ENCODE measurements around the gene LHX4. TPM values are rescaled to one million over a fixed set of nuclear protein-coding genes. Genes with fewer than 3 reads are reported as not detected.

LHX4 gene
- total RNA-seq, 2 experiments from 2014 or later = not detected

GRCh38 chr1:180258935-180259334 is 28.9 kb downstream of the LHX4 start:
- no peak for DNase-seq
- Mint-ChIP-seq H3K27me3 (ENCODE audit: low read depth) (peaks cover 16% of the 10 kb centered on the region), H3K9me3 (no peaks in the 10 kb centered on the region), H3K27ac (no peak overlapping the region), H3K4me1 (ENCODE audit: low read depth) (no peaks in the 10 kb centered on the region), H3K36me3 (ENCODE audit: low read depth) (no peaks in the 10 kb centered on the region), H3K4me3 (no peak overlapping the region)
- CTCF ChIA-PET = interaction anchor here (1.0 kb wide), 1 partner anchor 173 kb away, joined by 3 read pairs; no protein-coding TSS in a partner anchor
- intact Hi-C loops (cut with micrococcal nuclease) = no loop called here

DNA sequence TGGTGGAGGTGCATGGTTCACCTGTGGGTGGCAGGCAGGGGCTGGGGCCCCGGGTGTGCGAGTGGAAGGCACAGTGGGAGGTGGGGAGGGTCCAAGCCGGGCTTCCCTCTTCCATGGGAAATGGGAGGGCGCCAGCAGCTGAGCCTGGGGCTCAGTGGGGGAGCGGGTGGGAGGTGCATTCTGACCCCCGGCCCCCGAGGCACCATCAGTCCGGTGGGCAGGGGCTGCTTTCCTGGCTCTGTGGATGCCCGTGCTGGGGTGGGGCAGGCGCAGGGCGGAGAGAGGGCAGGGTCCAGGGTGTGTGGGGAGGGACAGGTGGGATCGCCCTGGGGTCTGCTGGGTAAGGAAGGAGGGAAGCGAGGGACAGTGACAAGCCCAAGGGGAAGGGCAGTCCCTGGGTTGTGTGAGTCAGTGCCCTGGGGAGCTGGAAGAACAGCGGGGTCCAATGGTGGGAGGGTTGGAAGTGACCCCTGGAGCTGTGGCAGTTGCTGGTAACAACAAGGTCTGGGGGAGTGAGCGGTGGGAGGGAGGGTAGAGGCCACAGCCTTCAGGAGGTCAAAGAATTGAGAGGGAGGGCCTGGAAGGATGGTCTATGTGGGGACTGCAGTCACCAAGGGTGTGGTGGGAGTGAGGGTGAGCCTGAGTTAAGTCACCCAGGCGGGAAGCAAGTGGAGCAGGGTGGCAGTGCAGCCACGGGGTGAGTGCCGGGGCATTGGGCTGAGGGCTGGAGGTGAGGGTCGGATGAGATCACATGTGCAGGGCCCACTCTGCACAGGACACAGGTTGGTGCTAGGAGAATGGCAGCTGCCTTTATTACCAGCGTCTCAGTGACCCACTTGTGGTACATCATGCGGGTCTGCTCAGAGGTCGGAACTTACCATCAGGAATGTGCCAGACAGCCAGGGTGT is 29.6 kb downstream of the LHX4 start:
- intact Hi-C loops (cut with micrococcal nuclease) = no loop called here
- H3K4me1 Mint-ChIP-seq (ENCODE audit: low read depth) = no peaks in the 10 kb centered on the region
- no peaks in the 10 kb centered on the region for H3K9me3 Mint-ChIP-seq
- no peaks in the 10 kb centered on the region for H3K36me3 Mint-ChIP-seq (ENCODE audit: low read depth)
- no peak overlapping the region for H3K27ac Mint-ChIP-seq
- H3K4me3 Mint-ChIP-seq = no peak overlapping the region
- peaks cover 13% of the 10 kb centered on the region for H3K27me3 Mint-ChIP-seq (ENCODE audit: low read depth)
- DNase-seq = no peak
- CTCF ChIA-PET = interaction anchor here (1.0 to 2.0 kb wide), 2 partner anchors 156 to 172 kb away, joined by 3 to 5 read pairs; no protein-coding TSS in a partner anchor

GRCh38 chr1:180260541-180260940 is 30.5 kb downstream of the LHX4 start:
- H3K4me1 Mint-ChIP-seq (ENCODE audit: low read depth) = no peaks in the 10 kb centered on the region
- no peaks in the 10 kb centered on the region for H3K9me3 Mint-ChIP-seq
- no peak overlapping the region for H3K27ac Mint-ChIP-seq
- CTCF ChIA-PET = interaction anchor here (1.0 to 2.0 kb wide), 3 partner anchors 156 to 222 kb away, joined by 3 to 5 read pairs (median 3); no protein-coding TSS in a partner anchor
- intact Hi-C loops (cut with micrococcal nuclease) = no loop called here
- H3K4me3 Mint-ChIP-seq = no peak overlapping the region
- peaks cover 9% of the 10 kb centered on the region for H3K27me3 Mint-ChIP-seq (ENCODE audit: low read depth)
- no peak for DNase-seq
- H3K36me3 Mint-ChIP-seq (ENCODE audit: low read depth) = no peaks in the 10 kb centered on the region

DNA sequence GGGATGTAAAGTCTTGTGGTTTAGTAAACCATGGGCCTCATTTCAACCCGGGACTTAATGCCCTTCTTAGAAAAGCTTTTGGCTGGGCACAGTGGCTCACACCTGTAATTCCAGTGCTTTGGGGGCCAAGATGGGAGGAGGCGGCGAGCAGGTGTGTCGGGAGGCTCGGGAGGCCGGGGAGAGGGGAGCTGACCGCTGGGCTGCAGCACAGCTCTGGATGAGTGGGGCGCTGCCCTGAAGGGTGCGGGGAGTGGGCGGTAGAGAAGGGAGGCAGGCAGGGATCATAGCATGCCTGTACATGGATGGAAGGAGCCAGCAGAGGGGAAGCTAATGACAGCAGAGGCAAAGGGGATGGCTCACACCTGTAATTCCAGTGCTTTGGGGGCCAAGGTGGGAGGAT is 31.0 kb downstream of the LHX4 start:
- peaks cover 4% of the 10 kb centered on the region for H3K27me3 Mint-ChIP-seq (ENCODE audit: low read depth)
- intact Hi-C loops (cut with micrococcal nuclease) = no loop called here

GRCh38 chr1:180261524-180262155 is 31.6 kb downstream of the LHX4 start:
- Mint-ChIP-seq H3K4me1 (ENCODE audit: low read depth) (no peaks in the 10 kb centered on the region), H3K36me3 (ENCODE audit: low read depth) (no peaks in the 10 kb centered on the region), H3K4me3 (no peak overlapping the region), H3K27ac (no peak overlapping the region), H3K27me3 (ENCODE audit: low read depth) (peaks cover 3% of the 10 kb centered on the region), H3K9me3 (no peaks in the 10 kb centered on the region)
- intact Hi-C loops (cut with micrococcal nuclease) = no loop called here
- CTCF ChIA-PET = interaction anchor here (0.6 to 2.3 kb wide), 4 partner anchors 9 to 333 kb away, joined by 3 to 13 read pairs (median 4); no protein-coding TSS in a partner anchor
- DNase-seq = no peak

More for the DNA sequence above, 31.0 kb downstream of the LHX4 start:
- no peaks in the 10 kb centered on the region for H3K9me3 Mint-ChIP-seq
- H3K4me1 Mint-ChIP-seq (ENCODE audit: low read depth) = no peaks in the 10 kb centered on the region
- H3K4me3 Mint-ChIP-seq = no peak overlapping the region
- H3K36me3 Mint-ChIP-seq (ENCODE audit: low read depth) = no peaks in the 10 kb centered on the region
- CTCF ChIA-PET = interaction anchor here (1.0 to 2.3 kb wide), 4 partner anchors 8 to 222 kb away, joined by 3 to 13 read pairs (median 4); no protein-coding TSS in a partner anchor
- no peak overlapping the region for H3K27ac Mint-ChIP-seq
- no peak for DNase-seq

DNA sequence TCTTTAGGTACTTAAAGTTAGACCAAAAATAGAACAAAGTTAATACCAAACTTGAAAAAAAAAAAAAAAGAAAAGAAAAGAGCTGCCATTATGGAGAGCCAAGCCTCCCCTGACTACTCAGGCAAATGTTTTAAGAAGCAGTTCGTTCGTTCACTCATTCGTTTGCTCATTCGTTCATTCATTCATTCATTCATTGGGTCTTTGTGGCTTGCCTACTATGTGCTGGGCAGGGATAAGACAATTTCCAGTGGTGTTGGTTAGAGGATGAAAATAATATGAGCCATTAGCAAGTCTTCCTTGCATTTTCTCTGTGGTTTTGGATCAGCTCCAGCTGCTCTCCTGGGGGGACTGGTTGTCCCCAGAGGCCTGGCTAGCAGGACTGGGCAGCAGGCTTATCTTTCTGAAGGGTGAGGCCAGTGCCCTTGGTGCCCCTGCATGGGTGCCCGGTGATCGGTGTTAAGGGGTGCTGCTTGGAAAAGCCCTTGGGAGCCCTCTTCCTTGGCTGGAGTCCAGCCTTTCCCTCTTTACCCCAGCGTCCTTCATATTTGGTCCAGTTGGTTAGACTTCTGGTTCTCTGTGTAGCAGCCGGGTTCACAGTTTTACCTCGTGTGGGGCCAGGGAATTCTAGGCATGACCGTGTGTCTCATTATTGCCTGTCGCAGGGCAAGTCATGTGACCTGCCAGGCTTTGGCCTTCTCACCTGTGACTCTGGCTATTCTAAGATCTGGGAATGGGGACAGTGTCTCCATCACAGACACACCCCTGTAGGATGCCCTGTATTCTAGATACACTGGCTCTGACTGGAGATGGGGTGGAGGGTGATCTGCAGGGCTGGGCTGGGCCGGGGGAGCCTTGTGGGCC is 32.8 kb downstream of the LHX4 start:
- Mint-ChIP-seq H3K27ac (no peak overlapping the region), H3K9me3 (no peaks in the 10 kb centered on the region), H3K4me1 (ENCODE audit: low read depth) (no peaks in the 10 kb centered on the region), H3K4me3 (no peak overlapping the region), H3K36me3 (ENCODE audit: low read depth) (no peaks in the 10 kb centered on the region), H3K27me3 (ENCODE audit: low read depth) (no peaks in the 10 kb centered on the region)
- DNase-seq = no peak
- CTCF ChIA-PET = interaction anchor here (2.3 kb wide), 1 partner anchor 10 kb away, joined by 13 read pairs; no protein-coding TSS in a partner anchor
- intact Hi-C loops (cut with micrococcal nuclease) = no loop called here

GRCh38 chr1:180264595-180264994 is 34.5 kb downstream of the LHX4 start:
- H3K27me3 Mint-ChIP-seq (ENCODE audit: low read depth) = no peaks in the 10 kb centered on the region
- CTCF ChIA-PET = no interaction called here
- intact Hi-C loops (cut with micrococcal nuclease) = no loop called here

DNA sequence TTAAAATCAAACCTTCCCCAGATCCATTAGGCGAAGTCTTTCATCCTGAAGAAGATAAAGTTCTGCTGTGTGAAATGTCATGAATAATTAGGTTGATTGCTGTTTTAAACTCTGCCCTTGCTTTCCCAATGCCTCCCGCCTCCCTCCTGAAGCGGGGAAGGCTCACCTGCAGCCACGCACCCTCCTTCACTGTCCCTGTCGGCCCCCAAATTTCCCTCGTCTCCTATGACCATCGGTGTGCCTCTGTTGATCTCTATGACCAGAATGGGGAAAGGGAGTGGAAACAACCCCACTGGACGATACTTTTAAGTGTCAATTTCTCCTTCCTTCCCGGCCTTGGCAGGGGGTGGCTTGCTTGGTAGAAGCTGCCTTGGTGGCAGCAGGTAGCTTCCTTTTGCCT is 35.1 kb downstream of the LHX4 start:
- no peak for DNase-seq
- CTCF ChIA-PET = no interaction called here
- H3K9me3 Mint-ChIP-seq = no peaks in the 10 kb centered on the region
- H3K27me3 Mint-ChIP-seq (ENCODE audit: low read depth) = no peaks in the 10 kb centered on the region
- no peak overlapping the region for H3K27ac Mint-ChIP-seq
- H3K36me3 Mint-ChIP-seq (ENCODE audit: low read depth) = no peaks in the 10 kb centered on the region
- intact Hi-C loops (cut with micrococcal nuclease) = no loop called here
- no peak overlapping the region for H3K4me3 Mint-ChIP-seq
- H3K4me1 Mint-ChIP-seq (ENCODE audit: low read depth) = no peaks in the 10 kb centered on the region

More at GRCh38 chr1:180264595-180264994, 34.5 kb downstream of the LHX4 start:
- no peak overlapping the region for H3K27ac Mint-ChIP-seq
- no peak for DNase-seq
- no peaks in the 10 kb centered on the region for H3K4me1 Mint-ChIP-seq (ENCODE audit: low read depth)
- no peaks in the 10 kb centered on the region for H3K9me3 Mint-ChIP-seq
- H3K4me3 Mint-ChIP-seq = no peak overlapping the region
- H3K36me3 Mint-ChIP-seq (ENCODE audit: low read depth) = no peaks in the 10 kb centered on the region

DNA sequence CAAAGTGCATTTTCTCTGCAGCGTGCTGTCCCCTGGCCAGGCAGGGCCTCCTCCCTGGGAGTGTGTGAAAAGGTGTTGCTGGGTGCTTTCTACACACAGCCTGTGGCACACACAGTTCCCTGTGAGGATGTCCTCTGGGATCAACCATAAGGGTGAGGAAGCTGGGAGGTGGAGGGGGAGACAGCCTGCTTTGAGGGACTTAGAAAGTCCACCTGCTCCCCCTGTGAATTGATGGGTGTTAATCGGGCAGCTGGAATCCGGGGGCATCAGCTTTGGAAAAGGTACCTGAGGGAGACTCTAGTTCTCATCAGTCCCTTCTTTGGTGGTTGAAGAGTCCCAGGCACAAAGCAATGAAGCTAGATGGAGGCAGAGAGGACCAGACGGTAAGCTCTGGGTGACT is 35.8 kb downstream of the LHX4 start:
- no peaks in the 10 kb centered on the region for H3K9me3 Mint-ChIP-seq
- H3K4me1 Mint-ChIP-seq (ENCODE audit: low read depth) = no peaks in the 10 kb centered on the region
- no peak for DNase-seq
- no peaks in the 10 kb centered on the region for H3K36me3 Mint-ChIP-seq (ENCODE audit: low read depth)
- CTCF ChIA-PET = no interaction called here
- H3K27ac Mint-ChIP-seq = no peak overlapping the region
- H3K4me3 Mint-ChIP-seq = no peak overlapping the region
- no peaks in the 10 kb centered on the region for H3K27me3 Mint-ChIP-seq (ENCODE audit: low read depth)
- intact Hi-C loops (cut with micrococcal nuclease) = no loop called here

DNA sequence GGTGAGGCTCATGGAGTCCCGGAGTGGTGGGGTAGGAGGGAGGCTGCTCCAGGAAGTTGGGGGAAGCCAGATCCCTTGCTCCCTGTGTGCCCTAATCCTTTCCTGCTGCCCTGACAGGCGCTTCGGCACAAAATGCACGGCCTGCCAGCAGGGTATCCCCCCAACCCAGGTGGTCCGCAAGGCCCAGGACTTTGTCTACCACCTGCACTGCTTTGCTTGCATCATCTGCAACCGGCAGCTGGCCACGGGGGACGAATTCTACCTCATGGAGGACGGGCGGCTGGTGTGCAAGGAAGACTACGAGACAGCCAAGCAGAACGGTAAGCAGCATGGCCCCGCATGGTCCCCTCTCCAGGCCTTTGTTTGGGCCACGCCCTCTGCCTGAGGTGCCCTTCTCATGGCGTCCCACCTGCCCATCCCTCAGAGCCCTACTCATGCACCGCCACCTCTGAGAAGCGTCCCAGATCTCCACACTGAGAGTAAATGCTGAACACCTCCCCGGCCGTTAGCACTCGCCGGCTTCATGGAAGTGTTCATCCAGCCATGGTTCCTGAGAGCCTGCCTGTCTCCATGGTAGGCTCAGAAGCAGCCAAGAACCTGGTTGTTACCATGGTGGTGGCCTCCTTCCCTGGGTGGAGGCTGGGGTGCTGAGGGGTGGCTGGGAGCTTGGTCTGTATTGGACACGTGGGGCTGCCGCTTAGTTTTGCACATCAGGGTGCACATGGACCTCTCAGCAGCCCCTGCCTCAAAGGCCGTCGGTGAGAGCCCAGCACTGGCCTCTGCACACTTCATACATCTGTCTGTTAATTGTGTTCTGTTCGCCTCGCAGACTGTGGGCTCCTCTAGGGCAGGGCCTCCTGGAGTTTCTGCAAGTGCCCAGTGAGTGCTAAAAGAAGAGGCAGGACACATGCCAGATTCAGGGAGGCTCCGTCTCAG is 36.5 kb downstream of the LHX4 start:
- Mint-ChIP-seq H3K27me3 (ENCODE audit: low read depth) (no peaks in the 10 kb centered on the region), H3K4me1 (ENCODE audit: low read depth) (no peaks in the 10 kb centered on the region), H3K9me3 (no peaks in the 10 kb centered on the region), H3K4me3 (no peak overlapping the region), H3K36me3 (ENCODE audit: low read depth) (no peaks in the 10 kb centered on the region), H3K27ac (no peak overlapping the region)
- intact Hi-C loops (cut with micrococcal nuclease) = no loop called here
- CTCF ChIA-PET = interaction anchor here (1.0 kb wide), 2 partner anchors 10 to 13 kb away, joined by 3 read pairs; no protein-coding TSS in a partner anchor
- DNase-seq = no peak

DNA sequence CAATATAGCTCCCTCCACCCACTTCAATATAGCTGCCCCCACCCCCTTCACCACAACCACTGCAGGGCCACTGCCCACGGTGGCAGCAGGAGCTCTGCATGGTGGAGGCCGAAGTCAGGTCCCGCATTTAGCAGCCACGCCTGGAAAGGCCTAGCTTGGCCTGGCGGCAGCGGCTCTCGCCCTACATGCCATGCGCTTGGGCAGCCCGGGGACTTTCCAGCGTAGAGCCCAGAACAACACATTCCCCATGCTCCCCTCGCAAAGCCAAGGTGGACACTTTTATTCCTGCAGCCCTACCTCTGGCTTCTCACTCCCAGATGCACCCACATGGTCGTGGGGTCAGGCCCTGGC is 37.1 kb downstream of the LHX4 start:
- no peaks in the 10 kb centered on the region for H3K36me3 Mint-ChIP-seq (ENCODE audit: low read depth)
- DNase-seq = no peak
- H3K9me3 Mint-ChIP-seq = no peaks in the 10 kb centered on the region
- CTCF ChIA-PET = interaction anchor here (1.0 kb wide), 2 partner anchors 10 to 13 kb away, joined by 3 read pairs; no protein-coding TSS in a partner anchor
- no peak overlapping the region for H3K27ac Mint-ChIP-seq
- intact Hi-C loops (cut with micrococcal nuclease) = no loop called here
- H3K4me1 Mint-ChIP-seq (ENCODE audit: low read depth) = no peaks in the 10 kb centered on the region
- no peak overlapping the region for H3K4me3 Mint-ChIP-seq
- no peaks in the 10 kb centered on the region for H3K27me3 Mint-ChIP-seq (ENCODE audit: low read depth)

All from activated naive CD4-positive, alpha-beta T cell treated with anti-CD3 and anti-CD28 coated beads for 36 hours (primary cell).